Measurements from ENCODE around the gene CES5A. TPM values are rescaled to one million over a fixed set of nuclear protein-coding genes. Genes with fewer than 3 reads are reported as not detected.
"Not testable (repeated sequence)": the region's sequence is repeated elsewhere in the genome, so short reads cannot be mapped to it uniquely, and the experiment has no call there.

Gene CES5A
- total RNA-seq, 2 experiments from 2014 or later = not detected

- Mint-ChIP-seq H3K9me3 (no peaks in the 10 kb centered on the region), H3K4me1 (no peaks in the 10 kb centered on the region), H3K4me3 (no peak overlapping the region), H3K36me3 (ENCODE audit: low read depth) (no peaks in the 10 kb centered on the region), H3K27me3 (peaks cover 2% of the 10 kb centered on the region), H3K27ac (no peak overlapping the region)
- POLR2A ChIA-PET = no interaction called here
- no peak for DNase-seq
- CTCF ChIA-PET = no interaction called here
Measured at GRCh38 chr16:55832425-55832772, 42.8 kb downstream of the CES5A start.

GRCh38 chr16:55830658-55831294 is 44.4 kb downstream of the CES5A start:
- CTCF ChIA-PET = no interaction called here
- POLR2A ChIA-PET = no interaction called here
- H3K9me3 Mint-ChIP-seq = no peaks in the 10 kb centered on the region
- H3K27me3 Mint-ChIP-seq = peaks cover 2% of the 10 kb centered on the region
- no peak for DNase-seq
- no peak overlapping the region for H3K27ac Mint-ChIP-seq
- no peak overlapping the region for H3K4me3 Mint-ChIP-seq
- no peaks in the 10 kb centered on the region for H3K36me3 Mint-ChIP-seq (ENCODE audit: low read depth)
- no peaks in the 10 kb centered on the region for H3K4me1 Mint-ChIP-seq

GRCh38 chr16:55829232-55829631 is 45.9 kb downstream of the CES5A start:
- H3K9me3 Mint-ChIP-seq; H3K36me3 Mint-ChIP-seq (ENCODE audit: low read depth); CTCF ChIA-PET; H3K4me3 Mint-ChIP-seq; H3K4me1 Mint-ChIP-seq; H3K27ac Mint-ChIP-seq; H3K27me3 Mint-ChIP-seq; DNase-seq; POLR2A ChIA-PET: not testable (repeated sequence)

- CTCF ChIA-PET = no interaction called here
- Mint-ChIP-seq H3K9me3 (no peaks in the 10 kb centered on the region), H3K27ac (no peak overlapping the region)
Measured at GRCh38 chr16:55828680-55829079, 46.5 kb downstream of the CES5A start.

GRCh38 chr16:55825115-55825728 is 50.0 kb downstream of the CES5A start:
- no peak overlapping the region for H3K4me3 Mint-ChIP-seq
- H3K4me1 Mint-ChIP-seq = no peaks in the 10 kb centered on the region
- no peaks in the 10 kb centered on the region for H3K27me3 Mint-ChIP-seq
- no peak overlapping the region for H3K27ac Mint-ChIP-seq
- POLR2A ChIA-PET = no interaction called here
- H3K9me3 Mint-ChIP-seq = no peaks in the 10 kb centered on the region
- H3K36me3 Mint-ChIP-seq (ENCODE audit: low read depth) = no peaks in the 10 kb centered on the region
- DNase-seq = no peak
- CTCF ChIA-PET = interaction anchor here (1.7 kb wide), 1 partner anchor 360 kb away, joined by 4 read pairs; no protein-coding TSS in a partner anchor

More at GRCh38 chr16:55828680-55829079, 46.5 kb downstream of the CES5A start:
- Mint-ChIP-seq H3K27me3 (no peaks in the 10 kb centered on the region), H3K4me3 (no peak overlapping the region), H3K4me1 (no peaks in the 10 kb centered on the region), H3K36me3 (ENCODE audit: low read depth) (no peaks in the 10 kb centered on the region)
- POLR2A ChIA-PET = no interaction called here
- no peak for DNase-seq

GRCh38 chr16:55824473-55825000 is 50.6 kb downstream of the CES5A start:
- H3K27ac Mint-ChIP-seq = no peak overlapping the region
- CTCF ChIA-PET = no interaction called here
- DNase-seq = no peak
- no peaks in the 10 kb centered on the region for H3K27me3 Mint-ChIP-seq
- no peaks in the 10 kb centered on the region for H3K36me3 Mint-ChIP-seq (ENCODE audit: low read depth)
- H3K4me3 Mint-ChIP-seq = no peak overlapping the region
- POLR2A ChIA-PET = no interaction called here
- H3K4me1 Mint-ChIP-seq = no peaks in the 10 kb centered on the region
- H3K9me3 Mint-ChIP-seq = no peaks in the 10 kb centered on the region

GRCh38 chr16:55822280-55822810 is 52.8 kb downstream of the CES5A start:
- Mint-ChIP-seq H3K36me3 (ENCODE audit: low read depth) (no peaks in the 10 kb centered on the region), H3K4me1 (no peaks in the 10 kb centered on the region), H3K9me3 (no peaks in the 10 kb centered on the region), H3K4me3 (no peak overlapping the region), H3K27ac (no peak overlapping the region), H3K27me3 (no peaks in the 10 kb centered on the region)
- DNase-seq = no peak
- ChIA-PET CTCF (no interaction called here), POLR2A (no interaction called here)

GRCh38 chr16:55821210-55821609 is 54.0 kb downstream of the CES5A start:
- no peak overlapping the region for H3K4me3 Mint-ChIP-seq
- H3K27me3 Mint-ChIP-seq = peaks cover 2% of the 10 kb centered on the region
- no peak overlapping the region for H3K27ac Mint-ChIP-seq
- no peaks in the 10 kb centered on the region for H3K9me3 Mint-ChIP-seq
- CTCF ChIA-PET = no interaction called here
- H3K4me1 Mint-ChIP-seq = no peaks in the 10 kb centered on the region
- DNase-seq = no peak
- POLR2A ChIA-PET = no interaction called here
- no peaks in the 10 kb centered on the region for H3K36me3 Mint-ChIP-seq (ENCODE audit: low read depth)

- peaks cover 4% of the 10 kb centered on the region for H3K27me3 Mint-ChIP-seq
- ChIA-PET POLR2A (no interaction called here), CTCF (no interaction called here)
- H3K4me3 Mint-ChIP-seq = no peak overlapping the region
- no peak for DNase-seq
- no peaks in the 10 kb centered on the region for H3K4me1 Mint-ChIP-seq
- no peaks in the 10 kb centered on the region for H3K9me3 Mint-ChIP-seq
- H3K27ac Mint-ChIP-seq = no peak overlapping the region
- no peaks in the 10 kb centered on the region for H3K36me3 Mint-ChIP-seq (ENCODE audit: low read depth)
Measured at GRCh38 chr16:55820615-55821014, 54.6 kb downstream of the CES5A start.

GRCh38 chr16:55817236-55817912 is 57.8 kb downstream of the CES5A start:
- ChIA-PET CTCF (no interaction called here), POLR2A (no interaction called here)
- no peak overlapping the region for H3K27ac Mint-ChIP-seq
- no peak overlapping the region for H3K4me3 Mint-ChIP-seq
- peaks cover 10% of the 10 kb centered on the region for H3K27me3 Mint-ChIP-seq
- H3K9me3 Mint-ChIP-seq = no peaks in the 10 kb centered on the region
- no peak for DNase-seq
- H3K36me3 Mint-ChIP-seq (ENCODE audit: low read depth) = no peaks in the 10 kb centered on the region
- no peaks in the 10 kb centered on the region for H3K4me1 Mint-ChIP-seq

GRCh38 chr16:55816222-55816621 is 59.0 kb downstream of the CES5A start:
- H3K27ac Mint-ChIP-seq; CTCF ChIA-PET; POLR2A ChIA-PET; H3K9me3 Mint-ChIP-seq; H3K4me1 Mint-ChIP-seq; H3K36me3 Mint-ChIP-seq (ENCODE audit: low read depth); DNase-seq; H3K4me3 Mint-ChIP-seq: not testable (repeated sequence)
- peaks cover 10% of the 10 kb centered on the region for H3K27me3 Mint-ChIP-seq

- no peaks in the 10 kb centered on the region for H3K36me3 Mint-ChIP-seq (ENCODE audit: low read depth)
- H3K27me3 Mint-ChIP-seq = peaks cover 10% of the 10 kb centered on the region
- H3K4me1 Mint-ChIP-seq = no peaks in the 10 kb centered on the region
- no peak overlapping the region for H3K4me3 Mint-ChIP-seq
- CTCF ChIA-PET = no interaction called here
- DNase-seq = no peak
- POLR2A ChIA-PET = no interaction called here
- no peaks in the 10 kb centered on the region for H3K9me3 Mint-ChIP-seq
- H3K27ac Mint-ChIP-seq = no peak overlapping the region
Measured at GRCh38 chr16:55815320-55815719, 59.9 kb downstream of the CES5A start.

GRCh38 chr16:55814174-55814573 is 61.0 kb downstream of the CES5A start:
- H3K4me3 Mint-ChIP-seq; POLR2A ChIA-PET; H3K4me1 Mint-ChIP-seq; H3K36me3 Mint-ChIP-seq (ENCODE audit: low read depth); H3K27ac Mint-ChIP-seq; CTCF ChIA-PET; H3K9me3 Mint-ChIP-seq; DNase-seq: not testable (repeated sequence)
- peaks cover 10% of the 10 kb centered on the region for H3K27me3 Mint-ChIP-seq

- H3K9me3 Mint-ChIP-seq; H3K4me1 Mint-ChIP-seq; H3K36me3 Mint-ChIP-seq (ENCODE audit: low read depth); H3K4me3 Mint-ChIP-seq; H3K27ac Mint-ChIP-seq; DNase-seq; POLR2A ChIA-PET; CTCF ChIA-PET: not testable (repeated sequence)
- H3K27me3 Mint-ChIP-seq = peaks cover 10% of the 10 kb centered on the region
Measured at GRCh38 chr16:55813730-55814129, 61.4 kb downstream of the CES5A start.

All from activated CD4-positive, alpha-beta memory T cell treated with anti-CD3 and anti-CD28 coated beads, Interleukin-2, amount 10 ng/mL, durations not matched to agents 7 days and 5 days (primary cell).